Keratinocyte (primary cell): ENCODE data around the gene TMEM150B. TPM values are rescaled to one million over a fixed set of nuclear protein-coding genes. Genes with fewer than 3 reads are reported as not detected.

Experiments used
- DNase-seq: peaks from one replicate; pipeline ENCODE4 v3.0.0-alpha.2; 2011; ENCODE audit warnings: low read depth, missing footprints, low spot score
- FAIRE-seq: peaks from 2 replicates; lab custom pipeline; 2011; peaks lifted over from hg19 to GRCh38; lab: Jason Lieb, UNC
- H2AFZ ChIP-seq: 2 replicates; pipeline ENCODE4 v1.6.0; 2012; ENCODE audit warnings: low read length, control low read depth, inconsistent platforms; ENCODE audit not compliant: control insufficient read depth
- H3K27ac ChIP-seq: 2 replicates; pipeline ENCODE4 v1.5.1; 2011; ENCODE audit warnings: low read length; ENCODE audit not compliant: control insufficient read depth, insufficient read depth
- H3K27me3 ChIP-seq: 3 replicates; pipeline ENCODE4 v1.6.0; 2011; ENCODE audit warnings: low read length; ENCODE audit not compliant: control insufficient read depth, insufficient read depth; ENCODE audit errors: extremely low read depth
- H3K36me3 ChIP-seq, 2 experiments: 2 replicates in 1 of 2; 3 replicates in 1 of 2; pipeline ENCODE4 v1.5.1; 2011; ENCODE audit warnings: low read length in 2 of 2, mild to moderate bottlenecking in 1 of 2; ENCODE audit not compliant: control insufficient read depth in 2 of 2, insufficient read depth in 2 of 2; ENCODE audit errors: extremely low read depth in 1 of 2
- H3K4me1 ChIP-seq: 3 replicates; pipeline ENCODE4 v1.5.1; 2011; ENCODE audit warnings: low read length; ENCODE audit not compliant: control insufficient read depth, insufficient read depth; ENCODE audit errors: extremely low read depth
- H3K4me2 ChIP-seq: 3 replicates; pipeline ENCODE4 v1.6.0; 2011; ENCODE audit warnings: low read depth, low read length; ENCODE audit not compliant: control insufficient read depth, insufficient read depth; ENCODE audit errors: extremely low read depth
- H3K4me3 ChIP-seq, 3 experiments: fragments of 200-600 bp in 1 of 3; sonication (generic) in 1 of 3; 2 replicates in 2 of 3; 3 replicates in 1 of 3; pipeline ENCODE4 v1.5.1; 2011 to 2016; ENCODE audit warnings: low read length in 3 of 3, mild to moderate bottlenecking in 3 of 3, control low read depth in 2 of 3, inconsistent platforms in 1 of 3, low read depth in 1 of 3, mixed read lengths in 1 of 3, mixed run types in 1 of 3, moderate library complexity in 1 of 3; ENCODE audit not compliant: control insufficient read depth in 2 of 3, insufficient read depth in 2 of 3; ENCODE audit errors: extremely low read depth in 1 of 3
- H3K79me2 ChIP-seq: 2 replicates; pipeline ENCODE4 v1.6.0; 2012; ENCODE audit warnings: low read length; ENCODE audit not compliant: control insufficient read depth, insufficient read depth
- H3K9ac ChIP-seq: 3 replicates; pipeline ENCODE4 v1.6.0; 2011; ENCODE audit warnings: low read length; ENCODE audit not compliant: control insufficient read depth, insufficient read depth; ENCODE audit errors: extremely low read depth
- H3K9me1 ChIP-seq: 3 replicates; pipeline ENCODE4 v1.6.0; 2011; ENCODE audit warnings: low read length; ENCODE audit not compliant: control insufficient read depth, insufficient read depth; ENCODE audit errors: extremely low read depth
- H3K9me3 ChIP-seq: 2 replicates; pipeline ENCODE4 v1.5.1; 2012; ENCODE audit warnings: low read depth, low read length; ENCODE audit not compliant: control insufficient read depth
- H4K20me1 ChIP-seq: 3 replicates; pipeline ENCODE4 v1.6.0; 2011; ENCODE audit warnings: low read length; ENCODE audit not compliant: control insufficient read depth, insufficient read depth; ENCODE audit errors: extremely low read depth
- CTCF ChIP-seq, 3 experiments: IDR thresholded peaks in 1 of 3; conservative IDR thresholded peaks in 1 of 3; optimal IDR thresholded peaks in 1 of 3; 2 replicates in 2 of 3; 3 replicates in 1 of 3; pipeline versions ENCODE3 to v1.5.1; 2011; ENCODE audit warnings: low read length in 3 of 3, mild to moderate bottlenecking in 3 of 3, moderate library complexity in 2 of 3, control low read depth in 1 of 3, inconsistent platforms in 1 of 3; ENCODE audit not compliant: insufficient read depth in 2 of 3; ENCODE audit errors: extremely low read depth in 1 of 3
- EZH2 ChIP-seq: IDR thresholded peaks from one replicate; pipeline ENCODE4 v1.6.1; 2012; ENCODE audit warnings: inconsistent platforms, mild to moderate bottlenecking, low read length, moderate library complexity
- dilution Hi-C: fragments of 300-500 bp; cut with MboI; formaldehyde crosslinking; loops from one replicate; pipeline ENCODE4 v1.7.0; 2020; ENCODE audit warnings: low sequenced_read_pairs; ENCODE audit not compliant: extremely low pct_ligation_motif_present
- polyA plus RNA-seq, 5 experiments: library from polyadenylated mRNA; depleted of rRNA in 3 of 5; stranded (reverse) in 3 of 5; stranded (forward) in 1 of 5; unstranded in 1 of 5; fragments of >200 nt; gene quantifications; 1 replicate in 1 of 5; 2 replicates in 3 of 5; 3 replicates in 1 of 5; pipeline versions ENCODE4 v1.2.1 to v1.2.3, GENCODE V29; 2011 to 2012; ENCODE audit warnings: missing spikeins in 2 of 5, low read depth in 1 of 5, low replicate concordance in 1 of 5

Gene TMEM150B
- polyA plus RNA-seq, 1 donor (not counting 4 experiments of a cell fraction or from before 2014, with no cell fraction given), result not detected

- Histone ChIP-seq H3K9me3 (no peaks in the 10 kb centered on the region), H3K36me3 (peaks cover 0 to 10% of the 10 kb centered on the region in 2 experiments), H3K9ac (peak overlapping the region; percentile 93), H3K79me2 (peaks cover 5% of the 10 kb centered on the region), H3K27ac (peak overlapping the region; percentile 90), H3K4me1 (peaks cover 33% of the 10 kb centered on the region), H2AFZ (no peak overlapping the region), H3K4me2 (peak overlapping the region; percentile 96), H3K9me1 (no peaks in the 10 kb centered on the region), H3K27me3 (no peaks in the 10 kb centered on the region), H4K20me1 (no peaks in the 10 kb centered on the region), H3K4me3 (peak overlapping the region; percentile 64 to 83 (median 78))
- DNase-seq (no peak), FAIRE-seq (no peak)
- dilution Hi-C loops, result no loop called here
- TF ChIP-seq EZH2 (no peak), CTCF (optimal IDR thresholded peaks at IDR 0.05 in 1 of 3, IDR thresholded peaks at IDR 0.05 in 1 of 3, conservative IDR thresholded peaks at IDR 0.05 in 1 of 3; ENCODE audit: extremely low read depth in 1 of 3, insufficient read depth in 2 of 3, low read length in 3 of 3) (no peak)
Measured at GRCh38 chr19:55339889-55340783, 15.0 kb upstream of the TMEM150B start.

- no peaks in the 10 kb centered on the region for H3K9me3 ChIP-seq
- dilution Hi-C loops, result no loop called here
- FAIRE-seq (peak; percentile 82), DNase-seq (peak; percentile 100)
- peak within 1 kb of the TSS; percentile 64 to 83 (median 78) for H3K4me3 ChIP-seq
- no peaks in the 10 kb centered on the region for H4K20me1 ChIP-seq
- H3K9me1 ChIP-seq, result no peaks in the 10 kb centered on the region
- peak within 1 kb of the TSS; percentile 96 for H3K4me2 ChIP-seq
- peaks cover 5% of the 10 kb centered on the region for H3K79me2 ChIP-seq
- peaks cover 0 to 8% of the 10 kb centered on the region in 2 experiments for H3K36me3 ChIP-seq
- H3K9ac ChIP-seq, result peak within 1 kb of the TSS; percentile 96
- TF ChIP-seq EZH2, result no peak
- peak; percentile 11 to 48 (median 22) for TF ChIP-seq CTCF (optimal IDR thresholded peaks at IDR 0.05 in 1 of 3, IDR thresholded peaks at IDR 0.05 in 1 of 3, conservative IDR thresholded peaks at IDR 0.05 in 1 of 3; ENCODE audit: extremely low read depth in 1 of 3, insufficient read depth in 2 of 3, low read length in 3 of 3)
- peak within 1 kb of the TSS; percentile 99 for H3K27ac ChIP-seq
- no peak within 1 kb of the TSS for H2AFZ ChIP-seq
- peaks cover 31% of the 10 kb centered on the region for H3K4me1 ChIP-seq
- no peaks in the 10 kb centered on the region for H3K27me3 ChIP-seq
Measured at GRCh38 chr19:55339105-55339888, 14.2 kb upstream of the TMEM150B start, which contains the start of gene KMT5C. Gene KMT5C (plus strand): TSS chr19:55339876. CDS start chr19:55341937, 2,061 bp downstream.
